Body of pancreas (tissue), 4 donors: ENCODE measurements around the gene LHX5.

Source experiments
- POLR2A ChIP-seq, 3 donors: fragments of 450-650 bp; IDR thresholded peaks; one replicate each; pipeline ENCODE4 v1.6.1; 2016; ENCODE audit warnings: antibody characterized with exemption in 3 of 3, mild to moderate bottlenecking in 2 of 3
- TF ChIP-seq, protein P1 (sequence below), 7 experiments: fragments of 450-650 bp in 4 of 7; fragments of 200-600 bp in 3 of 7; sonication (generic) in 3 of 7; IDR thresholded peaks; one replicate each; pipeline ENCODE4 v1.5.1; 2016 to 2019; ENCODE audit warnings: antibody characterized with exemption in 7 of 7

DNA sequence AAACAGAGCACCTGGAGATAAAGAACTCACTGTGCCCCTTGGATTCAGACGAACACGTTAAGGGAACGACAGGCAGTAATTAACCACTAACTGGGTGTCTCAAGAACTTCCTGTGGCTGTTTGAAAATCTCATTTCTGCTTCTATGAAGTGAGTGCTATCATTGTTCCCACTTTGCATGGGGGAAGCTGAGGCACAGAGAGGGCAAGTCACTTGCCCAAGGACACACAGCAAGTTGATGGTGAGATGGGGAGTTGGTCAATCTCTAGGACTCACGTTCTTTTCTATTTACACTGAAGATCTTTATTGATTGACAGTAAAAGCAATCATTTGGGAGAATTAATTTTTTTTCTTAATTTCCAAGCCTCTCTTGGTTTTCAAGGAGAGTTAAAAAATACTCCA, 26.8 kb upstream of the LHX5 start:
- TF ChIP-seq, protein P1, sequence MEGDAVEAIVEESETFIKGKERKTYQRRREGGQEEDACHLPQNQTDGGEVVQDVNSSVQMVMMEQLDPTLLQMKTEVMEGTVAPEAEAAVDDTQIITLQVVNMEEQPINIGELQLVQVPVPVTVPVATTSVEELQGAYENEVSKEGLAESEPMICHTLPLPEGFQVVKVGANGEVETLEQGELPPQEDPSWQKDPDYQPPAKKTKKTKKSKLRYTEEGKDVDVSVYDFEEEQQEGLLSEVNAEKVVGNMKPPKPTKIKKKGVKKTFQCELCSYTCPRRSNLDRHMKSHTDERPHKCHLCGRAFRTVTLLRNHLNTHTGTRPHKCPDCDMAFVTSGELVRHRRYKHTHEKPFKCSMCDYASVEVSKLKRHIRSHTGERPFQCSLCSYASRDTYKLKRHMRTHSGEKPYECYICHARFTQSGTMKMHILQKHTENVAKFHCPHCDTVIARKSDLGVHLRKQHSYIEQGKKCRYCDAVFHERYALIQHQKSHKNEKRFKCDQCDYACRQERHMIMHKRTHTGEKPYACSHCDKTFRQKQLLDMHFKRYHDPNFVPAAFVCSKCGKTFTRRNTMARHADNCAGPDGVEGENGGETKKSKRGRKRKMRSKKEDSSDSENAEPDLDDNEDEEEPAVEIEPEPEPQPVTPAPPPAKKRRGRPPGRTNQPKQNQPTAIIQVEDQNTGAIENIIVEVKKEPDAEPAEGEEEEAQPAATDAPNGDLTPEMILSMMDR (IDR thresholded peaks at IDR 0.05): no peak
- no peak for TF ChIP-seq POLR2A (IDR thresholded peaks at IDR 0.05)
